GM21786 (cell line): ENCODE data around the gene GSTA2.
"Not testable (repeated sequence)": the region's sequence is repeated elsewhere in the genome, so short reads cannot be mapped to it uniquely, and the experiment has no call there.

Experiments used
- ATAC-seq: cut with Tn5 transposase; IDR thresholded peaks from one replicate; pipeline ENCODE4 v1.9.1; 2021; ENCODE audit not compliant: unreplicated experiment

The GSTA2 gene

DNA sequence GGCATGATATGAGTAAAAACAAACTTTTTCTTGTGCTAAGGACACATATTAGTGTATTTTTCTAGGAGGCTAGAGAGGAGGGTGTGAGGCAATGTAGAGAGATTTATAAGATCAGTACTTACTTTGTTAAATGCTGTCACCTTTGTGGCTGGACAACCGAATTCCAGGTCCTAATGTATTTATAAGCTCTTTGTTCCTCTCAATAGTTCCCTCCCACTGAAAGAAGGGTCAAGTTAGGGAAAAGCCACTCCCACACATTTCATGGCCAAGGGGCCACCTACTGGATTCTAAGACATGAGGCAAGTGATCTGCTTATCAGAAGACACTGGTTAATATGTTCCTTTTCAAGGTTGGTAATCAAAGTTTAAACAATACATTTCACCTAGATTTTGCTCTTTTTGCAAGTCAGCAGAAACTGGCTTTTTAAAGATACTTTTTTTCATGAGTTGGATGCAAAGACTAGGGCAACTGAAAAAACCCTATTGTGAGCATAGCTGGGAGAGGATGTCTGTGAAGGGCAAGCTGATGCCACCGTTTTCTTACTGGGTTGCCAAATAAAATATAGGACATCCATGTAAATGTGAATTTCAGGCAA is at the start of gene GSTA2:
GSTA2 (minus strand) TSS at position 154 of the 595 bp plus-strand sequence. CDS start 5,528 bp downstream, outside the sequence.
- ATAC-seq = not testable (repeated sequence)

DNA sequence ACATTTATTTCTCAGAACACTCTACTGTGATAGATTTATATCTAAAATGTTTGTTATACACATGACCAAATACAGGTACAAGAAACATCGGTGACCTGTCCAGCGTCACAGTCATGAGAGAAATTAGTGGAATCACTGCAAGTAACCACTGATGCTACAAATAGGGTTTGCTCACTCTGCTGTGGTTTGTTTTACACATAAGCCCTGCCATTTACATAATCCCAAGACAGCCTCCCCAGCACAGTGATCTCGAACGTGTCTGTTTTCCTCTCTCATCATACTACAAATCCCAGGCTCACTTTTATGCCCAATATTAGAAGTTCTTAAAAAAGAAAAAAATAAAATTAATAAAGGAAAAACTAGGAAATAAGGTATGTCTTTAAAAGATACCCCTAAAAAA is 46.5 kb upstream of the GSTA2 start:
- not testable (repeated sequence) for ATAC-seq

DNA sequence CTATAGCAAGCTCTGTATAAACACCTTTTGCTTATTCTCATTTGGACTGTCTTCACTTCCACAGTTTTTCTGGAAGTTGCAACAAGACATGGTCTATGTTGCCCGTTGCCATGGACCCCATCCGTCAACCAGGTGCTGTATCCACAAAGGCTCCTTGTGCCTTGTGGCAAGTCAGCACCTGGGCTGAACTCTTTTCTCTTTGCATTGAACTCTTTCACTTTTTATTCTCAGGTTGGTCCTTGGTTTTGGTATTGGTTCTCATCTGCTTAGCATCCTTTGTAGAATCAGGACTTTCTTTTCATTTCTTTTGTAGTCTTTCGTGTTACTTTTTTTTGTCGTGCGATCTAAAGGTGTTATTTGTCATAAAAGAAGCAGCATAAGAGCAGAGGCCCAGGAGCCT is 45.4 kb upstream of the GSTA2 start:
- ATAC-seq = no peak

DNA sequence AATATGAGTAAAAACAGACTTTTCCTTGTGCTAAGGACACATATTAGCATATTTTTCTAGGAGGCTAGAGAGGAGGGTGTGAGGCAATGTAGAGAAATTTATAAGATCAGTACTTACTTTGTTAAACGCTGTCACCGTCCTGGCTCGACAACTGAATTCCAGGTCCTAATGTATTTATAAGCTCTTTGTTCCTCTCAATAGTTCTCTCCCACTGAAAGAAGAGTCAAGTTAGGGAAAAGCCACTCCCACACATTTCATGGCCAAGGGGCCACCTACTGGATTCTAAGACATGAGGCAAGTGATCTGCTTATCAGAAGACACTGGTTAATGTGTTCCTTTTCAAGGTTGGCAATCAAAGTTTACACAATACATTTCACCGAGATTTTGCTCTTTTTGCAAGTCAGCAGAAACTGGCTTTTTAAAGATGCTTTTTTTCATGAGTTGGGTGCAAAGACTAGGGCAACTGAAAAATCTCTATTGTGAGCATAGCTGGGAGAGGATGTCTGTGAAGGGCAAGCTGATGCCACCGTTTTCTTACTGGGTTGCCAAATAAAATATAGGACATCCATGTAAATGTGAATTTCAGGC is 40.5 kb upstream of the GSTA2 start, which contains the start of gene GSTA1:
GSTA1 (minus strand) TSS at position 149 of the 588 bp plus-strand sequence. CDS start 4,549 bp downstream, outside the sequence.
- not testable (repeated sequence) for ATAC-seq

DNA sequence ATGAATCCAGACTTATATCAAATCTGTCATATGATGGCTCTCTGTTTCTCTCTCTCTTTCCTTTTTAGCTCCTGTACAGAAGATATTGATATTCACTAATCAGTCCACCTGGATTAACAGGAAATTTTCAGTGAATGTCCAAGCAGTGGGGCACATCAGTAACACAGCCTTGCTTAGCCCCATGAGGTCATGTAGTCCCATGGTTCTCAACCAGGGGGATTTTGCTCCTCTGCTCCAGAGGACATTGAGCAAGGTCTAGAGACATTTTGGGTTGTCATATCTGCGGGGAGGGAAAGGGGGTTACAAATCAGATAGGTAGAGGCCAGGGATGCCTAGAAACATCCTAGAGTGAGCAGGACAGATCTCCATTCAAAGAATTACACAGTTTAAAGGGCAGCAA is 39.5 kb upstream of the GSTA2 start:
- no peak for ATAC-seq

DNA sequence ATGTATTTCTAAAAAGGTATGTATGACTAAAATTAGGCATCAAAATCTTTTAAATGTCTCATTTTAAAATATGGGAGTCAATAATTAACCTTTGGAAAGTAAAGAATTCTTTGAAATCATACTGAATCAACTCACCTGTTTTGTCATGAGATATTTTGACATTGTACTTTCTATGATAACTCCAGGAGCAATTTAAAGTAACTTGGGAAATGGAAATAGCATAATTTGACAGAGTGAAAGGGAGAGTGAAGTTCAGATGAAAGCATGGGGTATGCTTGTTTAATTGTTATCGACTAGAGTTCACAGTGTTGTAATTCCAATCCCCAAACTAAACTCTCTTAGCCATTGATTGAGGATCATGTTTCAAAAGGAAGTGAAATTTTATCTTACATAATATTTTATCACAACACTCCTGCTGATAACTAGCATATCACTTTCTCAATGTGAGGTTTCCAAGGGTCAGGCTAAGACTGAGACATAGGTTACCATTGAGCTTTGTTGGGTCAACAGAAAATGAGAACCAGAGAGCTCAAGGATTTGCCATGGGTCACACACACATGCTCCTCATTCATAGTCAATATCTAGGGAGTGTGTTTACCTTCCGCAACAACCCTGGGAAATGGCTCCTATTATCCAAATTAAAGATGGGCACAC is 38.0 kb upstream of the GSTA2 start:
- no peak for ATAC-seq

DNA sequence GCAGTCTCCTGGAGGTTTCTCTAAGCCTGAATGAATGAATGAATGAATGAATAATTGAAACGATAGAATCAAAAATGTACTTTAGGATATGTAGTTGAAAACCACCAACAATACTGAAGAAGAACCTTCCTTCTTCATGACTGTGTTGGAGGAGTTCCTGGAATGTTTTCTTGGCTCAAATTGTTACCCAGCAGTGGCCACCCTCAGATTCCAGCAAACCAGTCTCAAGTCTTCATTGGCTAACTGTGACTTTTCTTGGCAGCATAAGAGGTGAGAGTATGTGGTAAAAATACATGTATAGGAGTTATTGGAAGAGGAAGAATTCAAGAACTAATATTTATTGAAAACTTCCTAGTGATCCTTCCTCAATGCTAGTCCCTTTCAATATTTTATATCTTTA is 36.0 kb upstream of the GSTA2 start:
- ATAC-seq = not testable (repeated sequence)

DNA sequence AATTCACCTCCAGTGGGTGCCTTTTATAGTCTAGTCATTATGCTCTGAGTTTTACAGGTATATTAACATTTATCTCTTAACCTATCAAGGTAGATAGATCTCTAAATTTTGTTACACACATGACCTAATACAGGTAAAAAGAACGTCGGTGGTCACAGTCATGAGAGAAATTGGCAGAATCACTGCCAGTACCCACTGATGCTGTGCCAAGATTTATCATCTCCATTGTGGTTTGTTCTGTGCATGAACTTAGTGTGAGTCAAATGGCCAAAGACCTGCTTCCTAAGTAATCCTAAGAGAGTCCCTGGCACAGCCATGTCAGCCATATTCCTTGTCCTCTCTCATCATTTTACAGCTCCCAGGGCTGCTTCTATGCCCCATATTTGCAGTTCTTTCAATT is 31.1 kb upstream of the GSTA2 start:
- not testable (repeated sequence) for ATAC-seq

DNA sequence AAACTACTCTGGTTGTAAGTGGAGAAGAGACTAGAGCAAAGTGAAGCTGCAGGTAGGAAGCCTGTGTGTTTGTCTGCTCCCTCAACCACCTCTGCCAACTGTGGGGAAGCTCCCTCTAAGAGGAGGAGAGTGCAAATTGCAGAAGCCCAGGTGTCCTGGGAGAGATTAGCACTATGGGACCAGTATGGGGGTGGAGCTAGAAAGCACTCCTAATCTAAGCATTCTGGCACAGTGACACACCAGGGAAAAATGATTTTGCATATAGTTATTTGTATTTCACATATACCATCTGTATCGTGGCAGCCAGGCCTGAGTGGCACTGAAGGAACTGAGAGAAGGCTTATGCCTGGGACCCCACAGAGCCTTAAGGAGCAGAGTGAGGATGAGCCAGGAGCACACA is 27.6 kb upstream of the GSTA2 start:
- ATAC-seq = no peak

DNA sequence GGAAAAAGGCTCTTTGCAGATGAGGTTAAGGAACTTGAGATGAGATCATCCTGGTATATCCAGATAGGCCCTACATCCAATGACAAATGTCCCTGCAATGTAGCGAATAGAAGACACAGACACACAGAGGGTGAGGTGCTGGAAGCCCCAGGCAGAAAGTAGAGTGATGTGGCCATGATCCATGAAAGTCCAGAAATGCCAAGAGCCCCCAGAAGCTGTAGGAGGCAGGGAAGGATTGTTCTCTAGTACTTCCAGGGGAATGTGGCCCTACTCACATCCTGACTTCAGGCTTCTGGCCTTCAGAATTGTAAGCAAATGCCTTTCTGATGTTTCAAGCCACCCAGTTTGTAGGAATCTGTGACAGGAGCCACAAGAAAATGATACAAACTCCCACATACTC is 26.4 kb upstream of the GSTA2 start:
- not testable (repeated sequence) for ATAC-seq

DNA sequence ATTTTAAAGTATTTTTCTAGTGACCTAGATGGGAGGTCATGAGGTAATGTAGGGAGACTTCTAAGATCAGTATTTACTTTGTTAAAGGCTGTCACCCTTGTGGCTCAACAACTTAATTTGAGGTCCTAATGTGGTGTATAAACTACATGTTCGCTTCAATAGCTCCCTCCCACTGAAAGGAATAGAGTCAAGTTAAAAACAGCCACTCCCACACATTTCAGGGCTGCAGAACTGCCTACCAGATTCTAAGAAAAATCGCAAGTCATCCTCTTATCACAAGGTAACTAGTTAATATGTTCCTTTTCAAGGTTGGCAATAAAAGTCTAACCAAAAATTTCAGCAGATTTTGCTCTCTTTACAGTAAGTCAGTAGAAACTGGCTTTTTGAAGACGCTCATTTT is 25.2 kb upstream of the GSTA2 start:
- ATAC-seq = no peak

DNA sequence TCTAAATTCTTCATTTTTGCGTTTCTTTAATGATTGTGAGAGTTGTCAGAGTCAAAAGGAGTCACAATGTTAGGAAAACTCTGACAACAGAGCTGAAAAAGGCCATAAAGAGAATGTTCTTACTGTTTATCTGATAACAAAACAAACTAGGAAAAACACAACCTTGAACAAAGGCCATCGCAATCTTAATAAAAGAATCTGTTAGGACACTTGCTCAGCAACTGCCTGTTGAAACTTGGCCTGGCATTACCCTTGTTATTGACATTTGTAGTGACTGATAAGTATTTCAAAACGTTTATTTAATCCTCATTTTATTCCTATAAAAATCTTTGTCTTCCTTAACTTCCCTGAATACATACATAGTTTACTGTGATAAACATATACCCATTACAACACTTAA is 24.6 kb upstream of the GSTA2 start:
- ATAC-seq = no peak

DNA sequence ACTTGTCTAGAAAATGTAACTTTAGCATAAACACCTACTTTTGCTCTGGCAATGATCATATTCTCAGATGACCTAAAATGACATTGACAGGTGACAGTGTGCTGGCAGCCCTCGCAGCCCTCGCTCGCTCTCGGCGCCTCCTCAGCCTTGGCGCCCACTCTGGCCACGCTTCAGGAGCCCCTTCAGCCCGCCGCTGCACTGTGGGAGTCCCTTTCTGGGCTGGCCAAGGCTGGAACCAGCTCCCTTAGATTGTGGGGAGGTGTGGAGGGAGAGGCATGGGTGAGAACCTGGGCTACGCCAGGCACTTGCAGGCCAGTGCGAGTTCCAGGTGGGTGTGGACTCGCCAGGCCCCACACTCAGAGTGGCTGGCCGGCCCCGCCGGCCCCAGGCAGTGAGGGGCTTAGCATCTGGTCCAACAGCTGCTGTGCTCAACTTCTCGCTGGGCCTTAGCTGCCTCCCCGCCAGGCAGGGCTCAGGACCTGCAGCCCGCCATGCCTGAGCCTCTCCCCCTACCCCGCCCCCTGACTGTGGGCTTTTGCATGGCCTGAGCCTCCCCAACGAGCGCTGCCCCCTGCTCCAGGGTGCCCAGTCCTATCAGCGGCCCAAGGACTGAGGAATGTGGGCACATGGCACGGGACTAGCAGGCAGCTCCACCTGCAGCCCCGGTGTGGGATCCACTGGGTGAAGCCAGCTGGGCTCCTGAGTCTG is 23.1 kb upstream of the GSTA2 start:
- ATAC-seq = no peak

DNA sequence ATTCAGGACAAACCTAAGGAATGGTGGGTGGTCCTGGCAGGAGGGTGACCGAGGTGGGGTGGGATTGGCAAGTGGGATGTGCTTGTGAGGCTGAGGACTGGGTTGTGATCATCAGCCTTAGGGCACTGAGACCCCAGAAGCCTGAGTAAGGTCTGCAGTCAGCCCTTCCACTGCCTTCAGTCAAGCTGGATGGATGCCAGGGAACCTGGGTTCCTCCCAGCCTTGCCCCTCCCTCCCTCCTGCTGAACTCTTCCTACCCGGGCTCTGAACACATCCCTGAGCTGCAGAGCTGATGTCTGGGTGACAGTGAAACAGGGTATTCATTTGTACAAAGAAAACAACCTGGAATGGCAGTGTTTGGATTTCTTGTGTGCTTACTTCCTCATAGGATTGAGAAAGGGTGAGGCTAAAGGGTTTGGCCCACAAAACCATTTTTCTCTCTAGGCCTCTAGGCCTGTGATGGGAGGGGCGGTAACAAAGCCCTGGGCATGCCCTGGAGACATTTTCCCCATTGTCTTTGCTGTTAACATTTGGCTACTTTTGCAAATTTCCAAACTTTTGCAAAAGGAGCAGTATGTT is 19.5 kb upstream of the GSTA2 start:
- ATAC-seq = not testable (repeated sequence)

DNA sequence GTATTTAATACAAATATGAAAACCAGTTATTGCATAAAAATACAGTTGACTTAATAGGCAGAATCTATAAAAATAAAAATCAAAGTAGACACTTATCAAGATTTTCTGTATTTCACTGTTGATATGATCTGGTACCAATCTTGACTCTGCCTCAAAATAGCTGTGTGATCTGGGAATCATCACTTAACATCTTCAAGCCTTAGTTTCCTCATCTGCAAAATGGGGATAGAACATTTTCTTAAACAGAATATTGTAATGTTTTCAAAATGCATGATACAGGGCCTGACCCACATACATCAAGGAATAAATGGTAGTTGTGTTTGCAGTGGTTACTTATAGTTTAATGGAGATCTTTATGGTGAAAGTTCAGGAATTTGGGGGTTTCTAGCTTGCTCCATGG is 18.9 kb upstream of the GSTA2 start:
- ATAC-seq = not testable (repeated sequence)

DNA sequence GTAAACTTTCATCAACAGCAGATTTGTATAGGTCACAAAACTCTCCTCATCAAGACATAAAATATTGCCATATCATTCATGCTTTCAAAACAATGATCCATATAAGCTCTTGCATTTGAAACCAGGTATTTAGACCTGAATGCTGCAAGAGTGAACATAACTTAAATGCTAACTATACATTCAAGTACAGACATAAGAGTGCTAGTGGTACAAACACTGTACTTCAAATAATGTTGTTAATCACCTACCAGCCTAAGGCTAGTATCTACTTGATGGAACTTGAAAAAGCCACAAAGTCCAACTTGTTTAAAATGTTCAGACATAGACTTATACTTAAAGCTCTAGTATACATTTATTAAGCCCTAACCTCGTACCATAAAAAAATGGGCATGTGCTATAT is 16.0 kb upstream of the GSTA2 start:
- no peak for ATAC-seq

DNA sequence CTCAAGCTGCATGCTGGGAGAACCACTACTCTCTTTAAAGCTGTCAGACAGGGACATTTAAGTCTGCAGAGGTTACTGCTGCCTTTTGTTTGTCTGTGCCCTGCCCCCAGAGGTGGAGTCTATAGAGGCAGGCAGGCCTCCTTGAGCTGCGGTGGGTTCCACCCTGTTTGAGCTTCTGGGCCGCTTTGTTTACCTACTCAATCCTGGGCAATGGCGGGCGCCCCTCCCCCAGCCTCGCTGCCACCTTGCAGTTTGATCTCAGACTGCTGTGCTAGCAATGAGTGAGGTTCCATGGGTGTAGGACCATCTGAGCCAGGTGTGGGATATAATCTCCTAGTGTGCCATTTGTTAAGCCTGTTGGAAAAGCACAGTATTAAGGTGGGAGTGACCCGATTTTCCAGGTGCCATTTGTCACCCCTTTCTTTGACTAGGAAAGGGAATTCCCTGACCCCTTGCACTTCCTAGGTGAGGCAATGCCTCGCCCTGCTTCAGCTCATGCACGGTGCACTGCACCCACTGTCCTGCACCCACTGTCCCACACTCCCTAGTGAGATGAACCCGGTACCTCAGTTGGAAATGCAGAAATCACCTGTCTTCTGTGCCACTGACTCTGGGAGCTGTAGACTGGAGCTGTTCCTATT is 13.6 kb upstream of the GSTA2 start:
- not testable (repeated sequence) for ATAC-seq

DNA sequence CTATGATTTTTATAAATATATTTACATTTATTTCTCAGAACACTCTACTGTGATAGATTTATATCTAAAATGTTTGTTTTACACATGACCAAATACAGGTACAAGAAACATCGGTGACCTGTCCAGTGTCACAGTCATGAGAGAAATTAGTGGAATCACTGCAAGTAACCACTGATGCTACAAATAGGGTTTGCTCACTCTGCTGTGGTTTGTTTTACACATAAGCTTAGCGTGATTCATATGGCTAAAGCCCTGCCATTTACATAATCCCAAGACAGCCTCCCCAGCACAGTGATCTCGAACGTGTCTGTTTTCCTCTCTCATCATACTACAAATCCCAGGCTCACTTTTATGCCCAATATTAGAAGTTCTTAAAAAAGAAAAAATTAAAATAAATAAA is 6.1 kb upstream of the GSTA2 start:
- ATAC-seq = not testable (repeated sequence)

DNA sequence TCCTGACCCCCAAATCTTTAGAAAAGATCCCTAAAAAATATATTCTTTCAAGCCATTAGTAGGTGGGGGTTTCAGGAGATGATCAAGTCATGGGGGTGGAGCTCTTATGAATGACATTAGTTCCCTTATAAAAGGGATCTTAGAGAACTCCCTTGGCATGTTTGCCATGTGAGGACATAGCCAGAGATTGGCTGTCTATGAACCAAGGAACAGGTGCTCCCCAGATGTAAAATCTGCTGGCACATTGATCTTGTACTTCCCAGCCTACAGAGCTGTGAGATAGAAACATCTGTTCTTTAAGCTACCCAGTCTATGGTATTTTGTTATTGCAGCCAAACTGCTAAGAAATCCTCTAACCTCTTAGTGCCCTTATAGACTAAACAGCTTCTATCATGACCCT is 4.4 kb upstream of the GSTA2 start:
- ATAC-seq = not testable (repeated sequence)

DNA sequence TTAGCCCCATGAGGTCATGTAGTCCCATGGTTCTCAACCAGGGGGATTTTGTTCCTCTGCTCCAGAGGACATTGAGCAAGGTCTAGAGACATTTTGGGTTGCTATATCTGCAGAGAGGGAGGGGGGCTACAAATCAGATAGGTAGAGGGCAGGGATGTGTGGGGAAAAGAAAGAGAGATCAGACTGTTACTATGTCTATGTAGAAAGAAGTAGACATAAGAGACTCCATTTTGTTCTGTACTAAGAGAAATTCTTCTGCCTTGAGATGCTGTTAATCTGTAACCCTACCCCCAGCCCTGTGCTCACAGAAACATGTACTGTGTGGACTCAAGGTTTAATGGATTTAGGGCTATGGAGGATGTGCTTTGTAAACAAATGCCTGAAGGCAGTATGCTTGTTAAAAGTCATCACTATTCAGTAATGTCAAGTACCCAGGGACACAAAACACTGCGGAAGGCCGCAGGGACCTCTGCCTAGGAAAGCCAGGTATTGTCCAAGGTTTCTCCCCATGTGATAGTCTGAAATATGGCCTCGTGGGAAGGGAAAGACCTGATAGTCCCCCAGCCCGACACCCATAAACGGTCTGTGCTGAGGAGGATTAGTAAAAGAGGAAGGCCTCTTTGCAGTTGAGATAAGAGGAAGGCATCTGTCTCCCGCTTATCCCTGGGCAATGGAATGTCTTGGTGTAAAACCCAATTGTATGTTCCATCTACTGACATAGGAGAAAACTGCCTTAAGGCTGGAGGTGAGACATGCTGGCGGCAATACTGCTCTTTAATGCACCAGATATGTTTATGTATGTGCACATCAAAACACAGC is 1.4 kb downstream of the GSTA2 start:
- not testable (repeated sequence) for ATAC-seq
